Activated B cell treated with CpG ODN at 0.5 μM for 24 hours (primary cell): ENCODE measurements around the gene ACYP1. TPM values are rescaled to one million over a fixed set of nuclear protein-coding genes. Genes with fewer than 3 reads are reported as not detected.

Source experiments
- ATAC-seq: fragments of 200-7000 bp; cut with Tn5 transposase; one replicate; pipeline ENCODE4 v1.10.0; 2021; ENCODE audit warnings: low read depth, mild to moderate bottlenecking, moderate library complexity
- CTCF ChIA-PET: fragments of 350-600 bp; sonication (Branson Sonifier 250); formaldehyde crosslinking; loops from one replicate; lab custom pipeline; 2021; ENCODE audit warnings: antibody characterized with exemption; lab: Charles Lee
- POLR2A ChIA-PET: fragments of 350-600 bp; sonication (Branson Sonifier 250); formaldehyde crosslinking; loops from one replicate; lab custom pipeline; 2021; ENCODE audit warnings: antibody characterized with exemption; lab: Charles Lee
- DNase-seq: peaks from one replicate; pipeline ENCODE4 v3.0.0; 2022
- H3K27ac Mint-ChIP-seq: one replicate; pipeline ENCODE4 v1.8.0; 2020; ENCODE audit warnings: mixed read lengths
- H3K27me3 Mint-ChIP-seq: one replicate; pipeline ENCODE4 v1.8.0; 2021; ENCODE audit warnings: mixed read lengths
- H3K36me3 Mint-ChIP-seq: one replicate; pipeline ENCODE4 v1.8.0; 2021; ENCODE audit warnings: low read depth, mixed read lengths
- H3K4me1 Mint-ChIP-seq: one replicate; pipeline ENCODE4 v1.8.0; 2021; ENCODE audit warnings: mixed read lengths
- H3K4me3 Mint-ChIP-seq: one replicate; pipeline ENCODE4 v1.8.0; 2020; ENCODE audit warnings: mild to moderate bottlenecking, mixed read lengths
- H3K9me3 Mint-ChIP-seq: one replicate; pipeline ENCODE4 v1.8.0; 2020; ENCODE audit warnings: mixed read lengths
- CTCF ChIP-seq: fragments of 200-600 bp; IDR thresholded peaks from one replicate; pipeline ENCODE4 v1.8.0; 2022; ENCODE audit warnings: antibody characterized with exemption, mild to moderate bottlenecking
- intact Hi-C: fragments of 100-400 bp; cut with micrococcal nuclease; formaldehyde crosslinking; loops from one replicate; pipeline ENCODE4 v1.15.1; 2024
- total RNA-seq: library from RNA; stranded (reverse); gene quantifications from 2 replicates; pipeline ENCODE4 v1.2.3, GENCODE V29; 2022

ACYP1 gene
- total RNA-seq, 1 donor from 2014 or later: 25.9 TPM

GRCh38 chr14:75015496-75015895 is 48.3 kb downstream of the ACYP1 start:
- TF ChIP-seq CTCF: no peak
- Mint-ChIP-seq H3K4me1 (no peaks in the 10 kb centered on the region), H3K4me3 (no peak overlapping the region), H3K9me3 (no peaks in the 10 kb centered on the region), H3K27me3 (no peaks in the 10 kb centered on the region), H3K27ac (no peak overlapping the region), H3K36me3 (peaks cover 82% of the 10 kb centered on the region)
- ChIA-PET CTCF (no interaction called here), POLR2A (interaction anchor here (0.6 kb wide), 1 partner anchor 176 kb away, joined by 17 read pairs; no protein-coding TSS in a partner anchor)
- no peak for DNase-seq
- intact Hi-C loops: no loop called here
- no peak for ATAC-seq

- intact Hi-C loops: no loop called here
- POLR2A ChIA-PET: interaction anchor here (0.6 to 0.7 kb wide), 2 partner anchors 55 to 71 kb away, joined by 3 read pairs; no protein-coding TSS in a partner anchor
- peaks cover 84% of the 10 kb centered on the region for H3K36me3 Mint-ChIP-seq
- H3K4me3 Mint-ChIP-seq: no peak overlapping the region
- TF ChIP-seq CTCF: no peak
- H3K9me3 Mint-ChIP-seq: no peaks in the 10 kb centered on the region
- ATAC-seq: no peak
- DNase-seq: no peak
- H3K4me1 Mint-ChIP-seq: no peaks in the 10 kb centered on the region
- H3K27me3 Mint-ChIP-seq: no peaks in the 10 kb centered on the region
- H3K27ac Mint-ChIP-seq: no peak overlapping the region
- CTCF ChIA-PET: interaction anchor here (1.9 to 2.5 kb wide), 2 partner anchors 75 to 107 kb away, joined by 4 to 7 read pairs; no protein-coding TSS in a partner anchor
Observed at GRCh38 chr14:75013290-75013689, 50.5 kb downstream of the ACYP1 start.

GRCh38 chr14:75011356-75011994 is 52.3 kb downstream of the ACYP1 start:
- intact Hi-C loops: no loop called here
- Mint-ChIP-seq H3K36me3 (peaks cover 87% of the 10 kb centered on the region), H3K9me3 (no peaks in the 10 kb centered on the region), H3K27me3 (no peaks in the 10 kb centered on the region), H3K27ac (no peak overlapping the region), H3K4me1 (no peaks in the 10 kb centered on the region), H3K4me3 (no peak overlapping the region)
- no peak for DNase-seq
- ATAC-seq: no peak
- POLR2A ChIA-PET: no interaction called here
- CTCF ChIA-PET: no interaction called here
- no peak for TF ChIP-seq CTCF

- Mint-ChIP-seq H3K4me3 (no peak overlapping the region), H3K36me3 (peaks cover 87% of the 10 kb centered on the region), H3K4me1 (no peaks in the 10 kb centered on the region), H3K9me3 (no peaks in the 10 kb centered on the region), H3K27ac (no peak overlapping the region), H3K27me3 (no peaks in the 10 kb centered on the region)
- DNase-seq: no peak
- ChIA-PET CTCF (interaction anchor here (0.5 kb wide), 1 partner anchor 293 kb away, joined by 6 read pairs; no protein-coding TSS in a partner anchor), POLR2A (no interaction called here)
- TF ChIP-seq CTCF: no peak
- no peak for ATAC-seq
- intact Hi-C loops: no loop called here
Observed at GRCh38 chr14:75010472-75011093, 53.2 kb downstream of the ACYP1 start.

- Mint-ChIP-seq H3K4me1 (peaks cover 5% of the 10 kb centered on the region), H3K36me3 (peaks cover 89% of the 10 kb centered on the region), H3K4me3 (no peak overlapping the region), H3K9me3 (no peaks in the 10 kb centered on the region), H3K27ac (no peak overlapping the region), H3K27me3 (no peaks in the 10 kb centered on the region)
- no peak for TF ChIP-seq CTCF
- DNase-seq: no peak
- CTCF ChIA-PET: no interaction called here
- POLR2A ChIA-PET: no interaction called here
- intact Hi-C loops: no loop called here
- no peak for ATAC-seq
Observed at GRCh38 chr14:75009176-75009575, 54.6 kb downstream of the ACYP1 start.
